ENCODE results near the gene LRRFIP2.
"Not testable (repeated sequence)": the region's sequence is repeated elsewhere in the genome, so short reads cannot be mapped to it uniquely, and the experiment has no call there.

Gene LRRFIP2

DNA sequence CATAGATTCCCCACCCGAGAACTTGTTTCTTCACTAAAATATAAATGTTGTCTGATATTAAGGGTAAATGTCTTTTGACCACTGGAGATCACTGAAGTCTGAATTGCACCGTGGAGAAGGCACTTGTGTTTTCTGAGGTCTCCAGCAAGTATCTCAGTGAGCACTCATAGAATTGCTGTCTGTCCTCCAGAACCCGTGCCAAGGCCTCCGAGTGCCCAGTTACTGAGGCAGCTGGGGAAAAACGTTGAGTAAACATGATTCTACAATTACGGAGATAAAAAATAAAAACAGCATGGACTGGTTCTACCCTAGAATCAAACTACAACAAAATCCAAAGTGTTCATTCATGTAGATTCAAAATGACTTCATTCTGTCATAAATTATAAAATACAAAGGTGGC lies 121.0 kb downstream of the LRRFIP2 start:
- Histone ChIP-seq H3K36me3 (ENCODE audit: control insufficient read depth, insufficient read depth, low read length) (peaks cover 10% of the 10 kb centered on the region), H3K4me1 (ENCODE audit: control insufficient read depth, insufficient read depth, low read length) (no peaks in the 10 kb centered on the region), H3K9me3 (ENCODE audit: control insufficient read depth, insufficient read depth, low read length) (no peaks in the 10 kb centered on the region), H3K9ac (ENCODE audit: low read depth, low read length) (no peak overlapping the region), H3K27me3 (ENCODE audit: control insufficient read depth, insufficient read depth, low read length) (no peaks in the 10 kb centered on the region), H3K4me3 (ENCODE audit: low read depth, low read length) (no peak overlapping the region)

DNA sequence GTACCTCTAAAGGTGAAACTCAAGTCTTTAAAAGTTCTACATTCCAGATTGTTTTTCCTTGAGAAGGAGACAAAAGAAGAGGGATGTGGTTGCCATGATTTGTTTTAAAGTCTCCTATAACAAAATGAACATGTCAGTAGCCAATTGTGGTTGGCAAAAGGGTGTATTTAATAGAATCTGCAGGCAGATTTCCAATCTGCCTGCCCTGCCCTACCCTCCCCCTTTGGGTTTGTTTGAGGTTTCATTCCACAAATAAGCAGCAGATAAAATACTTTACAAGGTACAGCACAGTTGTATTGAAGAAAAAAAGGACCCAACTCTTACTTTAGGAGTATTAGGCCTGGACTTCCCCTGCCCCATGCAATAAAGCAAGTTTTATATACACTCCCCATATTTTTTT lies 121.5 kb downstream of the LRRFIP2 start:
- H3K4me3 ChIP-seq (ENCODE audit: low read depth, low read length) = no peak overlapping the region
- no peaks in the 10 kb centered on the region for H3K27me3 ChIP-seq (ENCODE audit: control insufficient read depth, insufficient read depth, low read length)
- no peak overlapping the region for H3K9ac ChIP-seq (ENCODE audit: low read depth, low read length)
- no peaks in the 10 kb centered on the region for H3K4me1 ChIP-seq (ENCODE audit: control insufficient read depth, insufficient read depth, low read length)
- H3K36me3 ChIP-seq (ENCODE audit: control insufficient read depth, insufficient read depth, low read length) = peaks cover 10% of the 10 kb centered on the region
- no peaks in the 10 kb centered on the region for H3K9me3 ChIP-seq (ENCODE audit: control insufficient read depth, insufficient read depth, low read length)

- H3K4me3 ChIP-seq (ENCODE audit: low read depth, low read length) = no peak overlapping the region
- no peaks in the 10 kb centered on the region for H3K27me3 ChIP-seq (ENCODE audit: control insufficient read depth, insufficient read depth, low read length)
- no peaks in the 10 kb centered on the region for H3K4me1 ChIP-seq (ENCODE audit: control insufficient read depth, insufficient read depth, low read length)
- H3K9ac ChIP-seq (ENCODE audit: low read depth, low read length) = no peak overlapping the region
- H3K36me3 ChIP-seq (ENCODE audit: control insufficient read depth, insufficient read depth, low read length) = peaks cover 10% of the 10 kb centered on the region
- no peaks in the 10 kb centered on the region for H3K9me3 ChIP-seq (ENCODE audit: control insufficient read depth, insufficient read depth, low read length)
These were observed 124.1 kb downstream of the LRRFIP2 start for GRCh38 chr3:37050282-37050681.

DNA sequence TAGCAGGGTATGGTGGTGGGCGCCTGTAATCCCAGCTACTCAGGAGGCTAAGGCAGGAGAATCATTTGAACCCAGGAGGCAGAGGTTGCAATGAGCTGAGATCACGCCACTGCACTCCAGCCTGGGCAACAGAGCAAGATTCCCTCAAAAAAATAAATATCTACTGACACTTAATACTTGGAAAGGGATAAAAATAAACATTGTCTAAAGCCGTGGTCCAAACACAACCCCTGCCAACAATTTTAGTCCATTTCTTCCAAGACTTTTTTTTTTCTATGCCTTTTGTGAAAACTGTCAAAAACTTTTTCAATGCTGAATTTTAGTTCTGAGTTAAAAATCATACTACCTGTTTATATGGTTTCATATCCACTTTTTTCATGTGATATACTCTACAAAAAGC lies 131.7 kb downstream of the LRRFIP2 start:
- H3K9me3 ChIP-seq (ENCODE audit: control insufficient read depth, insufficient read depth, low read length); H3K27me3 ChIP-seq (ENCODE audit: control insufficient read depth, insufficient read depth, low read length); H3K4me1 ChIP-seq (ENCODE audit: control insufficient read depth, insufficient read depth, low read length); H3K9ac ChIP-seq (ENCODE audit: low read depth, low read length); H3K4me3 ChIP-seq (ENCODE audit: low read depth, low read length): not testable (repeated sequence)
- peaks cover 20% of the 10 kb centered on the region for H3K36me3 ChIP-seq (ENCODE audit: control insufficient read depth, insufficient read depth, low read length)

DNA sequence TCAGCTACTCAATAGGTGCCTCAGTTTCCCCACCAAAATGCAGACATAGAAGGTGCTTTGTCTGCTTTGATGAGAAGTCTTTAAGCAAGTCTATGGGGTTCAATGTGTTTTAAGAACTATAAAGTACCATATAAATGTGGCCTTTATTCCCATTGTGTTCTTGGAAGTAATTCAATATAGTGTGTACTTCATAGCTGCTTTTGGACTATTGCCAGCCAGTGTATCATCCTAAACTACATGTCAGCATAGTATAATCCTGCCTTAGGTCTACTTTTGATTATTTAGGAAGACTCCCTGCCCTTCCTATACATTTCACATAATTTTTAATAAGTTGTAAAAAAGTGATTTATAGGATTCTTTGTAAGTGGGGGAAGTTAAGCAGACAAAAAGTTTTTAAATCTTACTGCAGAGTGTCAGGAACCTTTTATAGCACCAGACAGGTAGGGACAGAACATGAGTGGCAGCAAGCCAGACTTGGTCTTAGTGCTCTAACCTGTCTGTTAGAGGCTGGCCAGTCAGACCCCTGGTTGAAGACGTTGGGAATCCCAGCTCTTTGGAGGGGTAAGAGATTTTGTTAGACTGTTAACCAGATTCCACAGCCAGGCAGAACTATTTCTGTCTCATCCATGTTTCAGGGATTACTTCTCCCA lies 132.7 kb downstream of the LRRFIP2 start:
- H3K27me3 ChIP-seq (ENCODE audit: control insufficient read depth, insufficient read depth, low read length) = no peaks in the 10 kb centered on the region
- no peak overlapping the region for H3K9ac ChIP-seq (ENCODE audit: low read depth, low read length)
- no peaks in the 10 kb centered on the region for H3K9me3 ChIP-seq (ENCODE audit: control insufficient read depth, insufficient read depth, low read length)
- H3K4me1 ChIP-seq (ENCODE audit: control insufficient read depth, insufficient read depth, low read length) = no peaks in the 10 kb centered on the region
- H3K36me3 ChIP-seq (ENCODE audit: control insufficient read depth, insufficient read depth, low read length) = peaks cover 15% of the 10 kb centered on the region
- H3K4me3 ChIP-seq (ENCODE audit: low read depth, low read length) = no peak overlapping the region

- H3K9ac ChIP-seq (ENCODE audit: low read depth, low read length) = no peak overlapping the region
- H3K36me3 ChIP-seq (ENCODE audit: control insufficient read depth, insufficient read depth, low read length) = peaks cover 18% of the 10 kb centered on the region
- H3K9me3 ChIP-seq (ENCODE audit: control insufficient read depth, insufficient read depth, low read length) = no peaks in the 10 kb centered on the region
- no peaks in the 10 kb centered on the region for H3K27me3 ChIP-seq (ENCODE audit: control insufficient read depth, insufficient read depth, low read length)
- H3K4me1 ChIP-seq (ENCODE audit: control insufficient read depth, insufficient read depth, low read length) = no peaks in the 10 kb centered on the region
- no peak overlapping the region for H3K4me3 ChIP-seq (ENCODE audit: low read depth, low read length)
These were observed 134.2 kb downstream of the LRRFIP2 start for GRCh38 chr3:37040231-37040630.

GRCh38 chr3:37039161-37039846 lies 135.1 kb downstream of the LRRFIP2 start:
- Histone ChIP-seq H3K4me3 (ENCODE audit: low read depth, low read length) (no peak overlapping the region), H3K4me1 (ENCODE audit: control insufficient read depth, insufficient read depth, low read length) (no peaks in the 10 kb centered on the region), H3K9me3 (ENCODE audit: control insufficient read depth, insufficient read depth, low read length) (no peaks in the 10 kb centered on the region), H3K27me3 (ENCODE audit: control insufficient read depth, insufficient read depth, low read length) (no peaks in the 10 kb centered on the region), H3K9ac (ENCODE audit: low read depth, low read length) (no peak overlapping the region), H3K36me3 (ENCODE audit: control insufficient read depth, insufficient read depth, low read length) (peaks cover 18% of the 10 kb centered on the region)

GRCh38 chr3:37037352-37037751 lies 137.0 kb downstream of the LRRFIP2 start:
- Histone ChIP-seq H3K9me3 (ENCODE audit: control insufficient read depth, insufficient read depth, low read length) (no peaks in the 10 kb centered on the region), H3K4me3 (ENCODE audit: low read depth, low read length) (no peak overlapping the region), H3K4me1 (ENCODE audit: control insufficient read depth, insufficient read depth, low read length) (no peaks in the 10 kb centered on the region), H3K36me3 (ENCODE audit: control insufficient read depth, insufficient read depth, low read length) (peaks cover 18% of the 10 kb centered on the region), H3K27me3 (ENCODE audit: control insufficient read depth, insufficient read depth, low read length) (no peaks in the 10 kb centered on the region), H3K9ac (ENCODE audit: low read depth, low read length) (no peak overlapping the region)

DNA sequence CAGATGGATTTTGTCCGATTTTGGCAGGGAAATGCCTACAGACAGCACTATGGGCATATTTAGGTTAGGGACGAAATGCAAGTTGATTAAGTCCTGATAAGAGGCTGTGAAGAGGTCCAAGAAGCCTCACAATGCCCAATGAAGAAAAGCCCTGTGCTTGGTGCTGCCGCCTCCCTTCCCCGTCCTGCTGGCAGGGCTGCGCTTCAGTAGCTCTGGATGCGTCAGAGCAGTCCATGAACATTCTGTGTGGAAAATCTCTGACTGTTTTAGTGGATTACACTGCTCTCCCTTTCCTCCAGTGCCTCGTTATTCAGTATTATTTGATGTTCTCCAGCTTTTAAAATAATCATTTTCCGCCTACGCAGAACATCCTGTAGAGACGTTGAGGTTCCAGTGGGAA lies 141.4 kb downstream of the LRRFIP2 start:
- no peaks in the 10 kb centered on the region for H3K9me3 ChIP-seq (ENCODE audit: control insufficient read depth, insufficient read depth, low read length)
- no peak overlapping the region for H3K9ac ChIP-seq (ENCODE audit: low read depth, low read length)
- H3K4me1 ChIP-seq (ENCODE audit: control insufficient read depth, insufficient read depth, low read length) = no peaks in the 10 kb centered on the region
- H3K4me3 ChIP-seq (ENCODE audit: low read depth, low read length) = no peak overlapping the region
- H3K27me3 ChIP-seq (ENCODE audit: control insufficient read depth, insufficient read depth, low read length) = no peaks in the 10 kb centered on the region
- H3K36me3 ChIP-seq (ENCODE audit: control insufficient read depth, insufficient read depth, low read length) = peaks cover 14% of the 10 kb centered on the region

DNA sequence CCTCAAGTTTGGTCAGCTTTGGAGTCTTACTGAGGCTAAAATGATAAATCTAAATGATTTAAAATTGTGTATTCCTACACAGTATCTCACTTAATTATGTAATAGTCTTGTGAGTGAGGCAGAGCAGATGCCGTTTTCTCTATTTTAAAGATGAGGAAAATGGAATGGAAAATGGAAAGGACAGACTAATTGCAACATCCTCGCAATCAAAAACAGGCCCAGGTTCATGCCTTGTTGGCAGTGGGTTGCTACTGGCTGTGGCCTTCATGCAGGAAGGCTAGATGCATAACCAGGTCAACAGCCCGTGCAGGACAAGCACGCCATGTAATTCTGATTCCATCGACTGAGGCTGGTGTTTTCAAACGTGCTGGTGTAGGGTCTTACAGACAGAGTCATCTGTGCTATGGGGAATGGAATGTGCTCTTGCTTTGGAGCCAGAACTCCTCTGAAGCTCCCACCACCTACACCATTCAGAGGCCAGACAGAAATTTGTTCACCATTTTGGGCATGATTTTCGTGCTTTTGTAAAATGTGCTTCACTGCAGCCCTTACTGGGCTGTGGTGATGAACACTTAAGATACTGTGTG lies 143.2 kb downstream of the LRRFIP2 start:
- peaks cover 16% of the 10 kb centered on the region for H3K36me3 ChIP-seq (ENCODE audit: control insufficient read depth, insufficient read depth, low read length)
- H3K27me3 ChIP-seq (ENCODE audit: control insufficient read depth, insufficient read depth, low read length) = no peaks in the 10 kb centered on the region
- no peak overlapping the region for H3K4me3 ChIP-seq (ENCODE audit: low read depth, low read length)
- no peak overlapping the region for H3K9ac ChIP-seq (ENCODE audit: low read depth, low read length)
- H3K9me3 ChIP-seq (ENCODE audit: control insufficient read depth, insufficient read depth, low read length) = no peaks in the 10 kb centered on the region
- H3K4me1 ChIP-seq (ENCODE audit: control insufficient read depth, insufficient read depth, low read length) = no peaks in the 10 kb centered on the region

DNA sequence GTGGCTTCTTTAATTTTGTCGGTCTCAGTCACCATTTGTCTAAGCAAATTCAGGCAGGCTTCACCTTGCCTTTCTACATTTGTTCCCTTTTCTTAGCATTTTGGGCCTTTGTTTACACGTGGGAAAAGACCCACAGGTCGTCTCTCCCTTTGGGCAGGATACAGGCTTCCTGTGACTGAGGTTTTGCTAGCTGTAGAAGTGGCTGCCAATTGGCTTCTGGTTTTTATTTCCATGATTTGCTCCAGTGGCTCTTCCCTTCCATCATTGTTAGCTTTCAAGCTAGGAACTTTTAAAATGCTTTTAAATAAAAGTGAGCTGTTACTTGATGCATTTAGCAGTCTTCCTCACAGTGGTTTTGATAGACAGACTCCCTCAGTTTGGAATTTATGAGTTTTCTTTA lies 143.8 kb downstream of the LRRFIP2 start:
- no peaks in the 10 kb centered on the region for H3K9me3 ChIP-seq (ENCODE audit: control insufficient read depth, insufficient read depth, low read length)
- H3K4me1 ChIP-seq (ENCODE audit: control insufficient read depth, insufficient read depth, low read length) = no peaks in the 10 kb centered on the region
- H3K36me3 ChIP-seq (ENCODE audit: control insufficient read depth, insufficient read depth, low read length) = peaks cover 21% of the 10 kb centered on the region
- no peak overlapping the region for H3K9ac ChIP-seq (ENCODE audit: low read depth, low read length)
- no peaks in the 10 kb centered on the region for H3K27me3 ChIP-seq (ENCODE audit: control insufficient read depth, insufficient read depth, low read length)
- H3K4me3 ChIP-seq (ENCODE audit: low read depth, low read length) = no peak overlapping the region

DNA sequence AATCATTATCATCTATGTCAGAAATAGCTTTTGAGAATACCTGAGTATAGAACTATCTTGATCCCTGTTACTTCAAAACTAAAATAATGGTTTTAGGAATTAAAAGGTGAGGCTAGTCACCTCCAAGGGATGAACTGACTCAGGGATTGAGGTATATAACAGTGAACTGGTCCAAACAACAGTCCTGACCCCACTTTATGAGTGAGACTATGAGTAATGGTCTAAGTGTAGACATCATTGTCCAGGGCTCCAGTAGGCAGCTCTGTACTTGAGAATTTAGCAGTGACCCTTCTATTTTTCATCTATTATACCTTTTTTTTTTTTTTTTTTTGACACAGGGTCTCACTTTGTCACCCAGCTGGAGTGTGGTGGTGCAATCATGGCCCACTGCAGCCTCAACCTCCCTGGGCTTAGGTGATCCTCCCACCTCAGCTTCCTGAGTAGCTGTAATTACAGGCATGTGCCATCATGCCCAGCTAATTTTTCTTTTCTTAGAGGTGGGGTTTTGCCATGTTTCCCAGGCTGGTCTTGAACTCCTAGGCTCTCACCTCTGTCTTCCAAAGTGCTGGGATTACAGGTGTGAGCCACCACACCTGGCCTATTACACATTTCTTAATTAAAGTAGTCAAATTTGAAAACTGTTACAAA lies 144.7 kb downstream of the LRRFIP2 start:
- Histone ChIP-seq H3K36me3 (ENCODE audit: control insufficient read depth, insufficient read depth, low read length) (peaks cover 19% of the 10 kb centered on the region), H3K9ac (ENCODE audit: low read depth, low read length) (no peak overlapping the region), H3K9me3 (ENCODE audit: control insufficient read depth, insufficient read depth, low read length) (no peaks in the 10 kb centered on the region), H3K4me3 (ENCODE audit: low read depth, low read length) (no peak overlapping the region), H3K27me3 (ENCODE audit: control insufficient read depth, insufficient read depth, low read length) (no peaks in the 10 kb centered on the region), H3K4me1 (ENCODE audit: control insufficient read depth, insufficient read depth, low read length) (no peaks in the 10 kb centered on the region)

All from iPS-15b (cell line).